ENCODE data around the gene ZNF248. TPM values are rescaled to one million over a fixed set of nuclear protein-coding genes. Genes with fewer than 3 reads are reported as not detected.

ZNF248 gene
- total and polyA plus RNA-seq, 2 donors from 2014 or later = 6.9 to 11.6 TPM

DNA sequence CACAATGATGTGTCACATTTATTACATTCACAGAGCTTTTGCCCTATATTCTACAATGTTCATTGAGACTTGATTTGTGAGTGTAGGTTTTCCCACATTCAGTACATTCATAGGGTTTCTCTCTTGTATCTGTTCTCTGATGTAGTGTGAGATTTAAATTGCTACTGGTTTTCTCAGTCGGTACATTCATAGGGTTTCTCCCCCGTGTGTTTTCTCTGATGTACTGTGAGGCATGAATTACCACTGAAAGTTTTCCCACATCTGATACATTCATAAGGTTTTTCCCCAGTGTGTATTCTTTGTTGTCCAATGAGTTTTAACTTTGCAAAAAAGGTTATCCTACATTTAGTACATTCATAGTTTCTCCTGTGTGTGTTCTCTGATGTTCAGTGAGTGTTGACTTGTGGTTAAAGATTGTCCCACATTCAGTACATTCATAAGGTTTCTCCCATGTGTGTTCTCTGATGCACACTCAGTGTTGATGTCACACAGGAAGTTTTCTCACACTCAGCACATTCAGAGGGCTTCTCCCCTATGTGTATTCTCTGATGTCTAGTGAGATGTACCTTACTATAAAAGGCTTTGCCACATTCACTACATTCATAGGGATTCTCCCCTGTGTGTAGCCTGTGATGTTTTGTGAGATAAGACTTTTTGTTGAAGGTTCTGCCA is 63.0 kb downstream of the ZNF248 start:
- DNase-seq (no peak), FAIRE-seq (no peak)
- intact Hi-C loops (cut with DNase I) = no loop called here
- TF ChIP-seq, protein P1, sequence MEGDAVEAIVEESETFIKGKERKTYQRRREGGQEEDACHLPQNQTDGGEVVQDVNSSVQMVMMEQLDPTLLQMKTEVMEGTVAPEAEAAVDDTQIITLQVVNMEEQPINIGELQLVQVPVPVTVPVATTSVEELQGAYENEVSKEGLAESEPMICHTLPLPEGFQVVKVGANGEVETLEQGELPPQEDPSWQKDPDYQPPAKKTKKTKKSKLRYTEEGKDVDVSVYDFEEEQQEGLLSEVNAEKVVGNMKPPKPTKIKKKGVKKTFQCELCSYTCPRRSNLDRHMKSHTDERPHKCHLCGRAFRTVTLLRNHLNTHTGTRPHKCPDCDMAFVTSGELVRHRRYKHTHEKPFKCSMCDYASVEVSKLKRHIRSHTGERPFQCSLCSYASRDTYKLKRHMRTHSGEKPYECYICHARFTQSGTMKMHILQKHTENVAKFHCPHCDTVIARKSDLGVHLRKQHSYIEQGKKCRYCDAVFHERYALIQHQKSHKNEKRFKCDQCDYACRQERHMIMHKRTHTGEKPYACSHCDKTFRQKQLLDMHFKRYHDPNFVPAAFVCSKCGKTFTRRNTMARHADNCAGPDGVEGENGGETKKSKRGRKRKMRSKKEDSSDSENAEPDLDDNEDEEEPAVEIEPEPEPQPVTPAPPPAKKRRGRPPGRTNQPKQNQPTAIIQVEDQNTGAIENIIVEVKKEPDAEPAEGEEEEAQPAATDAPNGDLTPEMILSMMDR (IDR thresholded peaks at IDR 0.05; ENCODE audit: borderline replicate concordance, extremely low read depth, insufficient read depth) = no peak
- H3K4me3 ChIP-seq (ENCODE audit: low read length in 3 of 3) = no peak overlapping the region
- H3K27me3 ChIP-seq (ENCODE audit: control insufficient read depth, insufficient read depth, low read length) = no peaks in the 10 kb centered on the region
- no peak overlapping the region for H3K27ac ChIP-seq (ENCODE audit: low read depth in 2 of 2, low read length in 2 of 2)
- H3K36me3 ChIP-seq (ENCODE audit: control insufficient read depth in 2 of 3, insufficient read depth in 3 of 3, low read length in 3 of 3) = no peaks in the 10 kb centered on the region
- H3K9ac ChIP-seq (ENCODE audit: low read length in 3 of 3) = no peak overlapping the region
- H3K9me3 ChIP-seq (ENCODE audit: control insufficient read depth in 2 of 3, insufficient read depth in 1 of 3, low read length in 3 of 3) = peaks cover 0 to 25% (median 9%) of the 10 kb centered on the region in 3 donors
- H3K4me1 ChIP-seq (ENCODE audit: control insufficient read depth in 2 of 3, insufficient read depth in 2 of 3, low read depth in 1 of 3, low read length in 3 of 3) = no peaks in the 10 kb centered on the region

DNA sequence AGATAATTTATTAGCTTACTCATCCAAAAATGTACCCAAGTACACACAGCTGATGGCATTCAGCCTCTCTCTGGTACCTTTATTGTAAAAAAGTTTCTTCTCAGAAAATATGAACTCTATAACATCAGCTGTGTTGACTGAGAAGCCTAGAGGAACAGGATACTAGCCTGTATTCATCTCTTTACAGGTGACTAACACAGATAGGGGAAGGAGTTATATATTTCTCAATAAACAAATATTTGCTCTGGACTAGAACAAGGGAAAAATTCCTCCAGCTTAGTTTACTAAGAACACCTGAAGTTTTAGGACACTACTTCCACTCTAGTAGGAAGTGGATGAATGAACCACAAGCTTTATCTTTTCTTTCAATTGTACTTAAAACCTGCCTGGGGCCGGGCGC is 67.8 kb downstream of the ZNF248 start:
- no peak for FAIRE-seq
- no peaks in the 10 kb centered on the region for H3K4me1 ChIP-seq (ENCODE audit: control insufficient read depth in 2 of 3, insufficient read depth in 2 of 3, low read depth in 1 of 3, low read length in 3 of 3)
- H3K9me3 ChIP-seq (ENCODE audit: control insufficient read depth in 2 of 3, insufficient read depth in 1 of 3, low read length in 3 of 3) = peaks cover 0 to 23% (median 4%) of the 10 kb centered on the region in 3 donors

DNA sequence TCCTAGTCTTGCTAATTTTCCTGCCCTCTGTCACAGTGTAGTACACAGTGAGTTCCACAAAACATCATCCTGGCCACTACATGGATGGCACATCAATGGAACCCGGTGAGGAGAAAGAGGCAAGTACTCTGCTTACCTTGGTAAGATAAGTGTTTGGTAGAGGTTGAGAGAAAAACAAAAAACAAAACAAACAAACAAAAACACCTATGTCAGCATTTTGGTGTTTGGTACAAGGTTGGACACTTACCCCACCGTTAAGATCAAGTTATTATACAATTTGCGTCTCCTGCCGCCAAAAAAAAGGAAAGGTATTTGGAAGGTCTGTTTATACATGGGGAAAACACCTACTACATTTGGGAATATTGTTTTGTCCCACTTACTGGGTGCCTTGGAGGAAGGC is 72.7 kb downstream of the ZNF248 start:
- intact Hi-C loops (cut with DNase I) = no loop called here
- H3K36me3 ChIP-seq (ENCODE audit: control insufficient read depth in 2 of 3, insufficient read depth in 3 of 3, low read length in 3 of 3) = no peaks in the 10 kb centered on the region
- H3K9me3 ChIP-seq (ENCODE audit: control insufficient read depth in 2 of 3, insufficient read depth in 1 of 3, low read length in 3 of 3) = peaks cover 0 to 18% (median 0%) of the 10 kb centered on the region in 3 donors
- no peaks in the 10 kb centered on the region for H3K27me3 ChIP-seq (ENCODE audit: control insufficient read depth, insufficient read depth, low read length)
- FAIRE-seq (no peak), DNase-seq (no peak)
- no peak overlapping the region for H3K27ac ChIP-seq (ENCODE audit: low read depth in 2 of 2, low read length in 2 of 2)
- TF ChIP-seq, protein P1 (IDR thresholded peaks at IDR 0.05; ENCODE audit: borderline replicate concordance, extremely low read depth, insufficient read depth) = no peak
- H3K4me1 ChIP-seq (ENCODE audit: control insufficient read depth in 2 of 3, insufficient read depth in 2 of 3, low read depth in 1 of 3, low read length in 3 of 3) = no peaks in the 10 kb centered on the region
- H3K4me3 ChIP-seq (ENCODE audit: low read length in 3 of 3) = no peak overlapping the region
- H3K9ac ChIP-seq (ENCODE audit: low read length in 3 of 3) = no peak overlapping the region

More for the DNA sequence above, 67.8 kb downstream of the ZNF248 start:
- Histone ChIP-seq H3K9ac (ENCODE audit: low read length in 3 of 3) (no peak overlapping the region), H3K36me3 (ENCODE audit: control insufficient read depth in 2 of 3, insufficient read depth in 3 of 3, low read length in 3 of 3) (no peaks in the 10 kb centered on the region), H3K4me3 (ENCODE audit: low read length in 3 of 3) (no peak overlapping the region), H3K27ac (ENCODE audit: low read depth in 2 of 2, low read length in 2 of 2) (no peak overlapping the region), H3K27me3 (ENCODE audit: control insufficient read depth, insufficient read depth, low read length) (no peaks in the 10 kb centered on the region)
- intact Hi-C loops (cut with DNase I) = no loop called here
- no peak for DNase-seq
- TF ChIP-seq, protein P1 (IDR thresholded peaks at IDR 0.05; ENCODE audit: borderline replicate concordance, extremely low read depth, insufficient read depth) = no peak

All from kidney (tissue), 14 donors.